ENCODE measurements around the gene SLIT3.

Gene SLIT3

GRCh38 chr5:168803541-168803940 is 497.4 kb downstream of the SLIT3 start:
- no peak for DNase-seq (ENCODE audit: low read depth)
- no peak for TF ChIP-seq CTCF (IDR thresholded peaks at IDR 0.05; ENCODE audit: insufficient read depth, low read depth, low read length, missing control alignments)
- no peak overlapping the region for H3K4me3 ChIP-seq (ENCODE audit: low read depth, low read length)

GRCh38 chr5:168802337-168802736 is 498.6 kb downstream of the SLIT3 start:
- H3K4me3 ChIP-seq (ENCODE audit: low read depth, low read length), result no peak overlapping the region
- no peak for TF ChIP-seq CTCF (IDR thresholded peaks at IDR 0.05; ENCODE audit: insufficient read depth, low read depth, low read length, missing control alignments)
- peak; percentile 46 for DNase-seq (ENCODE audit: low read depth)

- DNase-seq (ENCODE audit: low read depth), result no peak
- no peak overlapping the region for H3K4me3 ChIP-seq (ENCODE audit: low read depth, low read length)
- no peak for TF ChIP-seq CTCF (IDR thresholded peaks at IDR 0.05; ENCODE audit: insufficient read depth, low read depth, low read length, missing control alignments)
These were observed 499.4 kb downstream of the SLIT3 start for GRCh38 chr5:168801567-168801966.

GRCh38 chr5:168800701-168801100 is 500.2 kb downstream of the SLIT3 start:
- DNase-seq (ENCODE audit: low read depth), result no peak
- TF ChIP-seq CTCF (IDR thresholded peaks at IDR 0.05; ENCODE audit: insufficient read depth, low read depth, low read length, missing control alignments), result no peak
- no peak overlapping the region for H3K4me3 ChIP-seq (ENCODE audit: low read depth, low read length)

GRCh38 chr5:168798065-168799023 is 502.6 kb downstream of the SLIT3 start:
- H3K4me3 ChIP-seq (ENCODE audit: low read depth, low read length), result no peak overlapping the region
- DNase-seq (ENCODE audit: low read depth), result no peak
- TF ChIP-seq CTCF (IDR thresholded peaks at IDR 0.05; ENCODE audit: insufficient read depth, low read depth, low read length, missing control alignments), result no peak

- H3K4me3 ChIP-seq (ENCODE audit: low read depth, low read length), result no peak overlapping the region
- DNase-seq (ENCODE audit: low read depth), result no peak
- no peak for TF ChIP-seq CTCF (IDR thresholded peaks at IDR 0.05; ENCODE audit: insufficient read depth, low read depth, low read length, missing control alignments)
These were observed 504.1 kb downstream of the SLIT3 start for GRCh38 chr5:168796593-168797580.

All from GM12865 (cell line).